SIG-M5 (cell line): ENCODE data around the gene RACK1.

Experiments
- DNase-seq: peaks from one replicate; lab custom pipeline; 2025; lab: John Stamatoyannopoulos, UW

RACK1 gene

DNA sequence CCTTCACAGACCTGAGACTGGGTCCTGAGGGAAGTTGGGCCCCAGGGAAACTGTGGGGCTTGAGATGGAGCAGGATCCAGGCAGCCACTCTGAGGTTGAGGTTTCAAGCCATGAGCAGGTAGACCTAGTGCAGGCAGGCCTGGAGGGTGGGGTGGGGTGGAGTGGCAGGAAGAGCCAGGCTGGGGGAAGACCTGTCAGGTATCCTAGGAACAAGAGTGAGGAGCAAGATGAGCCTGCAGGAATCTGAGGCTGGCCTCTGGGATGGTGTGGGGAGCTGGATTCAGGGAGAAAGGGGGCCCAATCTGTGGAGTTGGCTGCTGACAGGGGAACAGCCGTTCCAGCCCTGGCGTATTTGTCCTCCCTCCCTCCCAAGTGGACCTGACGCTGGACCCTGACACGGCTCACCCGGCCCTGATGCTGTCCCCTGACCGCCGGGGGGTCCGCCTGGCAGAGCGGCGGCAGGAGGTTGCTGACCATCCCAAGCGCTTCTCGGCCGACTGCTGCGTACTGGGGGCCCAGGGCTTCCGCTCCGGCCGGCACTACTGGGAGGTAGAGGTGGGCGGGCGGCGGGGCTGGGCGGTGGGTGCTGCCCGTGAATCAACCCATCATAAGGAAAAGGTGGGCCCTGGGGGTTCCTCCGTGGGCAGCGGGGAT is 9.8 kb downstream of the RACK1 start:
- DNase-seq, result no peak

DNA sequence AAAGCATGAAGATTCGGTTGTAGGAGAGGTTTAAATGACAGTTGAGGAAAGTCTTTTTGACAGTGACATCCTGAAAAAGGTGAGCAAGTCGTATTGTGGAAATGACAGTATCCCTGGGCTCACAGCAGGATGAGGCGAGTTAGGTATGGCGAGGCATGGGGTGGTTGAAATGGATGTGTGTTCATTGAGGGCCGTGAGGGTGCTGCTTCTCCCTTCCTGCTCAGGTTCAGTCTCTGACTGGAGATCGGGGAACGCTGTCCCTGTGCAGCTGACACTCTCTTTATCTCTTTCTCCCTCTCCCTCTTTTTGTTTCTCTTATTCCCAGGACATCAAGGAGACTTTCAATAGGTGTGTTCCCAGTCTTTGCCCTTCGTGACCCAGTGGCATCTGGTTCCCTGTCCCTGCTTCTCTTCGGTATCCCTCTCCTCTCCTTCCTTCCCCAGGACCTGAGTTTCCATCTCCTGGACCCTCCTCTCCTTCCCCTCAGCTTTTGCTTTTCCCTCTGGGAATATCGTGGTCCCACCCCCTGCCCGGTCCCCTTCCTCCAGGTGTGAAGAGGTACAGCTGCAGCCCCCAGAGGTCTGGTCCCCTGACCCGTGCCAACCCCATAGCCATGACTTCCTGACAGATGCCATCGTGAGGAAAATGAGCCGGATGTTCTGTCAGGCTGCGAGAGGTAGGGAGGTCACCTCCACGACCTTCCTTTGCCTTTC is 10.5 kb downstream of the RACK1 start:
- DNase-seq, result no peak

DNA sequence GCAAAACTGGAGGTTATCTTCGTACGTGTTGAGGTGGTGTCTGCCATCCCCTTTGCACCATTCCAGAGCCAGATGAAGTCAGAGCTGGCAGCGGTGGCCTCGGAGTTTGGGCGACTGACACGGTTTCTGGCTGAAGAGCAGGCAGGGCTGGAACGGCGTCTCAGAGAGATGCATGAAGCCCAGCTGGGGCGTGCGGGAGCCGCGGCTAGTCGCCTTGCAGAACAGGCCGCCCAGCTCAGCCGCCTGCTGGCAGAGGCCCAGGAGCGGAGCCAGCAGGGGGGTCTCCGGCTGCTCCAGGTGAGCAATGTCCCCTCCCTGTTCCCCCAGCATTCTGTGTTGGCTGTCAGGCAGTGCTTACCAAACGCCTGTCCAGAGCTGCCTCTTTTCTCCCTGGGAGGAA is 11.1 kb downstream of the RACK1 start:
- DNase-seq, result no peak

DNA sequence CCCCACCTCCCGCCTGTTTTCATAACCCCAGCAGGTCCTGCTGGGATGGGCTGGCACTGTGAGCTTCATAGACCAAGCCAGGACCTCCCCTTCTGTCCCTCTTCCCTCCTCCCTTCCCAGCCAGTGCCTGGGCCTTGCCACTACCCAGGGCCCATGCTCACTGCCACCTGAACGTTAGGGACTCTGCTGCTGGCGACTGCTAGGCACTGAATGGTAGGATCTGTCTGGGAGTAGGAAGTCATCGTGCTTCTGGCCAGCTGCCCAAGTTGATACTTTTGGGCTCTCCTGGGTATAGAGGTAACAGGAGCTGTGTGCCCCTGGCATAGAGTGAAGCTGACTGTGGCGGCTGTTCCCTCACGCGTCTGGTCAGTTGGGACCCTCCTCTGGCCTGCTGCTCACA is 12.3 kb downstream of the RACK1 start:
- no peak for DNase-seq

DNA sequence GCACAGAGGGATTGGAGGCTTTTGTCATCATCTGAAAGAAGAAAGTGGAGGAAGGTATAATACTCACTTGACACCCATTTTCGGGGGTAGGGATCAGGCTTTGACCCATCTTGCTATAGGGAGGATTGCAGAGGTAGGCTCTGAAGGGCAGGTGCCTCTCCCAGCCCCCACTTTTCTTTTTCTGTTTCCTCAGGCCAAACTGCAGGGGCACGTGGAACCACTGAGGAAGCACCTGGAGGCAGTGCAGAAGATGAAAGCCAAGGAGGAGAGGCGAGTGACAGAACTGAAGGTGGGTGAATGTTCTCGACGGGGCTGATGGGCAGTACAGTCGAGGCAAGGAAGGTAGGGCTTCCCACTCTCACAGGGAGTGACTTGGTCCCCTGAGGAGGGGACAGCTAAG is 13.2 kb downstream of the RACK1 start:
- no peak for DNase-seq

DNA sequence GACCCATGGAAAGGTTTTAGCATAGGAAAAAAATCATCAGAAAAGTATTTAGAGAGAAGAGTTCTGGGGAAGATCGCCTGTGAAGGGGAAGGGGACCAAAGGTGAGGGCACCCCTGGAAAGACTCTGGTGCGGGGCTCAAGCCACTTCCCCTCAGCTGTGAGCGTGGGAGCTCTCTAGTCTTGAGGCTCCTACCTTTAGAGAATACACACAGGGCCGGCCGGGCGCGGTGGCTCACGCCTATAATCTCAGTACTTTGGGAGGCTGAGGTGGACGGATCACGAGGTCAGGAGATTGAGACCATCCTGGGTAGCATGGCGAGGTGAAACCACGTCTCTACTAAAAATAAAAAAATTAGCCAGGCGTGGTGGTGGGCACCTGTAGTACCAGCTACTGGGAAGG is 13.7 kb downstream of the RACK1 start:
- DNase-seq, result no peak

DNA sequence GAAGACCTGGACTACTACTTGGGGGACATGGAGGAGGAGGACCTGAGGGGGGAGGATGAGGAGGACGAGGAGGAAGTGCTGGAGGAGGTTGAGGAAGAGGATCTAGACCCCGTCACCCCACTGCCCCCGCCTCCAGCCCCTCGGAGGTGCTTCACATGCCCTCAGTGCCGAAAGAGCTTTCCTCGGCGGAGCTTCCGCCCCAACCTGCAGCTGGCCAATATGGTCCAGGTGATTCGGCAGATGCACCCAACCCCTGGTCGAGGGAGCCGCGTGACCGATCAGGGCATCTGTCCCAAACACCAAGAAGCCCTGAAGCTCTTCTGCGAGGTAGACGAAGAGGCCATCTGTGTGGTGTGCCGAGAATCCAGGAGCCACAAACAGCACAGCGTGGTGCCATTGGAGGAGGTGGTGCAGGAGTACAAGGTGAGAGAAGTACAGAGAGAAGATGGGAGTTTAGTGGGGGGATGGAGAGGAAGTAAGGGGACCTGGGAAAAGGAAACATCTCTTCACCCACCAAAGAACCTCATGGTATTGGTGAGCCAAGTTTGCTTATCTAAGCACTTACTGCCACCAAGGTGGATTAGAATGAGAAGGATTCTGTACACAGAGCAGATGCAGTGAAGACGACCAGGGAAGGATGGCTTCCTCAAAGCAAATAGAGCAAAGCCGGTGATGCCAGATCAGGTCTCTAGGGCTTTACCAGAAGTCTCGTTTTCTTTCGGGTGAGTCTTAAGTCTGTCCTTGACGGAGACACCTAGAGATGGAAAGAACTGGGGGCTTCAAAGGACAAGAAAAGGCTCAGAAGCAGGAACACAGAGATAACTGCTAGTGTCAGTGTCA is 19.1 kb downstream of the RACK1 start:
- DNase-seq, result no peak

DNA sequence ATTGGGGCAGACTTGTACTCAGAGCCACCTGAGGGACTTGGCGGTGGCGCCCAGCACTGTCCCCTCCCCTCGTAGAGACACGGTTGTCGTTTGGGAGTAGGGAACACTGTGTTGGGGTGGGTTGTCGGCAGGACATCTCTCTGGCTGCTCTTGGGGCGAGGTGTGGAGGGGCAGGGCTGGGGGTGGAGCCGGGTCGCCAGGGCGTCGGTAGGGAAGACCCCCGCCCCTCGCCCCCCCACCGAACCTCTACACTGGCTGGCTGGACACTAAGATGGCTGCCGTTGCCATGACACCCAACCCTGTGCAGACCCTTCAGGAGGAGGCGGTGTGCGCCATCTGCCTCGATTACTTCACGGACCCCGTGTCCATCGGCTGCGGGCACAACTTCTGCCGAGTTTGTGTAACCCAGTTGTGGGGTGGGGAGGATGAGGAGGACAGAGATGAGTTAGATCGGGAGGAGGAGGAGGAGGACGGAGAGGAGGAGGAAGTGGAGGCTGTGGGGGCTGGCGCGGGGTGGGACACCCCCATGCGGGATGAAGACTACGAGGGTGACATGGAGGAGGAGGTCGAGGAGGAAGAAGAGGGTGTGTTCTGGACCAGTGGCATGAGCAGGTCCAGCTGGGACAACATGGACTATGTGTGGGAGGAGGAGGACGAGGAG is 19.8 kb downstream of the RACK1 start:
- no peak for DNase-seq

DNA sequence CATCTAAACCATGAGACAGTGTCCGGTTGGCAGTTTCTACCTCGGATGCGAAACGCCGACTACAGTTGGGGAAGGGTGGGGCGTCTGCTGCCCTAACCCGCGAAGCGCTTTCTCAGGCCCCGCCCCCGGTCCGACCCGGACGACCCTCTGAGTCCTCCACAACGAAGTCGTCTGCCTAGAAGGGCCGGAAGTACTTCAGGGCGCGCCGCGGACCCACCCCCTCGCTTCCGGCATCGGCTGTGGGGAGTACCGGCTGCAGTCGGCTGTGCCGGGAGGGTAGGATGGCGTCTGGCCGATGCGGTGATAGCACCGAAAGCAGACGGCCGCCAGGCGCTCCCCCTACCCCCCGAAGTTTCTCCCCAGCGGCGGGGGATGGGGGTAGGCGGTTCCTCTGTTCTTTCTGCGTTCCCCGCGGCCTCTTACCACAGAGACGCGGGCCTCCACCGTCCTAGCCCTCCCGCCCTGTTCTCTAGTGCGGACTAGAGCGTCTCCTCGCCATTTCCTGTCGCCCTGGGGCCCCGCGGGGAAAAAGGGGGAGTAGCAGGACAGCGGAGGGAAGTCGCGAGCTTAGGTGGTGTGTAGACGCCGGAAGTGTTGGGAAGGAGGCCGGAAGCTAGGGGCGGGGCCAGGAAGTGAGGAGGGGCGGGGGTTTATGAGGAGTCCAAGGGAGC is 20.5 kb downstream of the RACK1 start, which contains the start of gene TRIM41:
TRIM41 (plus strand) TSS at position 224 of the 671 bp plus-strand sequence. CDS start 719 bp downstream, outside the sequence.
- DNase-seq, result no peak

DNA sequence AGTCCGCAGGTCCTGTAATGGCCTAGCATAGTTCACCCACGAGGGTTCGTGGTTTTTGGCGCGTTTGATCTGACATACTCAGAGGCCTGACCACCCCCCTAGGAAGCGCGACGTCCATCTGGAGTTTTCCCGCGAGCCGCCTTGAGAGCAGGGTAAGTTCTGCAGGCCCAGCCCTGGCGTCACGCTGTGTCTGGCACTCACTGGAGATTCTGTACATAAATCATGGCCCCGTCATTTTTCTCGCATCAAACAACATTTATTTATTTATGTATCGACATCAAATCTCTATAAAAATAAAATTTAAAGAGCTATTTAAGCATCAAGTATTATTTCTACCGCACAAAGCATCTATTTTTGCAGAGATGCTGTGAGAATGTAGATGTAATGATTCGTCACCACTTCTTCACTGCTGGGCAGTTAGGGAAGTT is 21.1 kb downstream of the RACK1 start:
- no peak for DNase-seq

DNA sequence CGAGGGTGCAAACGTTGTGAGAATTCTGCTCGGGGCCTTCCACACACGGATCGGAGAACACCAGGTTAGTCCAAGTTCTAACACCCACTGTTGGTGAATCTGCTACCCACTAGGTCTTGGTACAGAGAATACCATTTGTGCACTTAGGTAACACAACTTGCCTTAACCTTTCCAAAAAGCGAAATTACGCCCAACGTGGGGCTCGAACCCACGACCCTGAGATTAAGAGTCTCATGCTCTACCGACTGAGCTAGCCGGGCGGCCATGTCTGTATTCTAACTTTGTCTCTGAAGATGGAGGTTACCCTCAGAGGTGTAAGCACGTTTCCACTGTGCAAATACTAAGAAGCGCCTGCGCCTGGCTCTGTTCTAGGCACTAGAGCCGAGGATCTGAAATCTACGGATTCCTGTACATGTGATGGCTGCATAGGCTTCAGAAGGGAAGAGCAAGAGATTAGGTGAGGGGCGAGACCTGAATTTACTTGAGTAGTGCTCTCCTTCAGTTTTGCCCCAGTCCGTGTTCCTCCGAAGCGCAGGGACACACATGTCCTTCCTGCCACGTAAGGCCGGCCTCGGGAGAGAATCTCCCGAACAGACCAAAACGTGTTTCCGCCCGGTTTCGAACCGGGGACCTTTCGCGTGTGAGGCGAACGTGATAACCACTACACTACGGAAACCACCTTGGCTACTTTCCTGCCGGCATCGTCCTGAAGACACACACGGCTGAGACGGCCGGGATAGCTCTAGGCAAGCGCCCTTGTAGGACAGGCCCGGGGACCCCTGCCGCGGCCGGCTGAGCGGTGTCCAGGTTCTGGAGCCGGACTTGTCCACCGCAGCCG is 21.7 kb downstream of the RACK1 start:
- DNase-seq, result no peak

DNA sequence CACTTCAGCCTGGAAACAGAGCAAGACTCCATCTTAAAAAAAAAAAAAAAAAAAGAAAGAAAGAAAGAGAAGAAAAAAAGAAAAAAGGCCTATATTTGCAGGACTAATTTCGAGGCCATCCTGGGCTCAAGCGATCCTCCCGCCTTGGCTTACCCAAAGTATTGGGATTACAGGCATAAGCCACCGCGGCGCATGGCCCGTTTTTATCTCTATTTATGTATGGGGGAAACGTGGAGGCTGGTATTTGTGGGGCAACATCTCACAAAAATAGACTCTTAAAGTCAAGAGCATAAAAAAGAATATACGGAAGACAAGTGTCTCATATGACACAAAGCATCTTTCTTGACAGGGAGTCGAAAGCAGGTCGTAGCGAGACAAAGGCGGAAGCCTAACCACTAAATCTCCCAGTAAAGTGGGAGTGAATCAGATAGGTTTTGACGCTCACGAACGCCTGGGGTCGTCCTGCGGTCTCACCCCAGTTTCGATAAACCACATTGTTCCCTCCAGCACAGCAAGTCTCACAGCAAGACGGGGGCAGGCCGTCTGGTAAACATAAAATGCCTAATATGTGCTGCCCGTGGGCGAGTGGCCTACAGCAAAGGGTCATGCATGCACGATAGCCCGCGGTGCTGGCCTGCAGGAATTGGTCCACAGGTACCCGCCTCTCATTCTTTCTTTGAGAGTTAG is 22.5 kb downstream of the RACK1 start:
- DNase-seq, result no peak

DNA sequence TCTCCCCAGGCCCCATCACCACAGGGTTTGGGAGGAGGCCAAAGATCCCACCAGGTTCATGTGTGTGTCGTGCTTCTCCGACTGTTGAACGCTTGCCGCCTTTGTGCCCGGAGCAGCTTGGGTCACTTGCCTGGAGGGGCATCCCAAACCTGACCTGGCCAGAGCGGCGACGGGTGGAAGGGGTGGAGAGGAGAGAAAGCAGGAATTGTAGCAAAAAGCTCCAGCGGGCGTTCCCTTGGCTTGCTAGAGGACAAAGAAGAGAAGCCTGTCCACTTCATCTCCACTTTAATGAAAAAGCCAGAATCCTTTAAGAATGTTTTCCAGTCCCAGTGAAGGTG is 23.6 kb downstream of the RACK1 start:
- DNase-seq, result no peak

DNA sequence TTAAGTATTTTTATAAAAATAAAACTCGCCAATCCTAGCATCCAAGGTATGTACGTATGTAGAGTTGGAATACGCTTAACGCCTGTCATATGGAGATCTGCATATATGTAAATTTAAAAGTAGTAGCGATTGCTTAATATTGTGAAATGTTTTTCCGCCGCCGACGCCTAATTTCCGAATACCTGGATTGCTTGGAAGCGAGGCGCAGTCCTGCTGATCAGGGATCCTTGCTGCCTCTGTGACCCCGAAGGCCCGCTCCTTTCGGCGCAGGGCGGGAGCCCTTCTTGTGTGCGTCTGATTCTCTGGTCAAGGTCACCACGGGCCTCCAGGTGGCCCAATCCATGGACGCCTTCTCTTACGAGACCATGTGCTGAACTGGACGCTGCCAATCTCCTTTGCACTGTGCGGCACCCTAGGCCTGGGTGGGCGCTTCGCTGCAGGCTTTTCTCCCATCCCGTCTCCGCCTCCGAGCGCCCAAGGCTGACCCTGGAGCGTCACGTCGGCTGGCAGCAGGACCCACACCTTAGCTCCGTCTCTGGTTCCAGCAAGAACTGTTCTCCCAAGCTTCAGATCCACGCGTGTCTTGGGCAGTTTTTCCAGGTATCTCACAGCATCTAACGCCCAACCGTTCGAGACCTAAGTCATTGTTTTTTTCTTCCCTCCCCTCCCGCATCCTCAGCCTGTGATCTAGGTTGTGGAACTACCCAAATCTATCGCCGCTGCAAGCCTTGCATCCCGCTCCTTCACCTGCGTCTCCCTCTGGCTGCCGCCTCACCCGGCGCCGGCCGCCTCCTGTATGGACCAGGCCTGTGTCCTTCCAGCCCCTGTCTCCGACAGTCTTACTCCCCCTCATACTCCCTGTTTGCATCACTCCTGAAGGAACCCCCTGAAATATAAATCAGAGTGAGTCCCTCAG is 24.2 kb downstream of the RACK1 start:
- no peak for DNase-seq

DNA sequence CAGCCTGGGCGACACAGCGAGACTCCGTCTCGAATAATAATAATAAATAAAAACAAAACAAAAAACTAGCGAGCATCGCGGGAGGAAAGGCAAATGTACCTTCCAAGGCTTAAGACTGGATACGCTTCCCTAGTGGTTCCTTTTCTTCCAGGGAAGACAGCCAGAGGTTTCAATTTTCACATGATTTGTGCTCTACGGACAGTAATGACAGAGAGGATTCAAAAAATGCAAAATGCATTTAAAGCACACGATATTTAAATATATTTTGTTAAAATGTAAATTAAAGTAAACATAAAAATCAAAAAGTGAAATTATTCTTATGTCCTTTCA is 24.9 kb downstream of the RACK1 start:
- no peak for DNase-seq

DNA sequence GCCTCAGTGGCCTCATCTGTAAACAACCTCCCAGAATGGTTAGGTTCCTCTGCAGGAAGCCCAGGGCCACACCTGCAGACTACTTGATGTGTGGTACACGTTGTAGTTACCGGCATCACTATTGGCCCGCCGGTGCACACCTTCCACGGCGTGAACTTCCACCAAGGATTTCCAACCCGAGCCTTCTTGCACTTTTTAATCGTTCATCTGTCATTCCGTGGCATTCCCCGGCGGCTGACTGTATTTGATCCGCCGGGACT is 26.0 kb downstream of the RACK1 start:
- DNase-seq, result no peak

DNA sequence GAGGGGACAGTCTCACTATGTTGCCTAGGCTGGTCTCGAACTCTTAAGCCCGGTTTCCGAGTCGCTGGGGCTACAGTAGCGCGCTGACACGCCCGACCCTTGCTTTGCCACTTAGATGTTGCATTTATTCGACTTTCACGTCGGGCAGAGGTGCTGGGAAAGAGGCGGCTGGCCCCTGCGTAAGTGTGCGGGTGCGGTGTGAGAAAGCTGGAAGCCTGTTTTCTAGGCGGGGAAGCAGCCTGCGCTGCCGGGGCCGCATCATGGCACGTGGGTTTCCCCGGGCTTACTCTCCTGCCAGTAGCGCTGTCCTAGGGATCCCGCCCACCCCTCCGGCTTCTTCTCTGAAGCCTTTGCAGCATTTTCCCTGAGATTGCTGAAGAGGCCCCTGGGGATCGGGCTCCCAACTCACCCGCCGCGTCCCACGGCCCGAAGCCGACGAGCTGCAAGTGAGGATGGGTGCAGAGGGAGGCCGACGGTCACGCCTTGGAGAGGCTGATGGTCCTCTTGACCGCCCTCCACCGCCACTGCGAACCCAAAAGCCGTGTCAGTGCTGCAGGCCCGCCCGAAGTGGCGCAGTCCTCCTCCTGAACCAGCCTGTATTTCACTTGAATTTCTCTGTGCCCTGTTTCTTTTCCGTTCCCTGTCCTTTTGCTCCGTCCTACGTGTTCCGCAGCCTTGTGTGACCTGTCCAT is 26.4 kb downstream of the RACK1 start:
- DNase-seq, result no peak

DNA sequence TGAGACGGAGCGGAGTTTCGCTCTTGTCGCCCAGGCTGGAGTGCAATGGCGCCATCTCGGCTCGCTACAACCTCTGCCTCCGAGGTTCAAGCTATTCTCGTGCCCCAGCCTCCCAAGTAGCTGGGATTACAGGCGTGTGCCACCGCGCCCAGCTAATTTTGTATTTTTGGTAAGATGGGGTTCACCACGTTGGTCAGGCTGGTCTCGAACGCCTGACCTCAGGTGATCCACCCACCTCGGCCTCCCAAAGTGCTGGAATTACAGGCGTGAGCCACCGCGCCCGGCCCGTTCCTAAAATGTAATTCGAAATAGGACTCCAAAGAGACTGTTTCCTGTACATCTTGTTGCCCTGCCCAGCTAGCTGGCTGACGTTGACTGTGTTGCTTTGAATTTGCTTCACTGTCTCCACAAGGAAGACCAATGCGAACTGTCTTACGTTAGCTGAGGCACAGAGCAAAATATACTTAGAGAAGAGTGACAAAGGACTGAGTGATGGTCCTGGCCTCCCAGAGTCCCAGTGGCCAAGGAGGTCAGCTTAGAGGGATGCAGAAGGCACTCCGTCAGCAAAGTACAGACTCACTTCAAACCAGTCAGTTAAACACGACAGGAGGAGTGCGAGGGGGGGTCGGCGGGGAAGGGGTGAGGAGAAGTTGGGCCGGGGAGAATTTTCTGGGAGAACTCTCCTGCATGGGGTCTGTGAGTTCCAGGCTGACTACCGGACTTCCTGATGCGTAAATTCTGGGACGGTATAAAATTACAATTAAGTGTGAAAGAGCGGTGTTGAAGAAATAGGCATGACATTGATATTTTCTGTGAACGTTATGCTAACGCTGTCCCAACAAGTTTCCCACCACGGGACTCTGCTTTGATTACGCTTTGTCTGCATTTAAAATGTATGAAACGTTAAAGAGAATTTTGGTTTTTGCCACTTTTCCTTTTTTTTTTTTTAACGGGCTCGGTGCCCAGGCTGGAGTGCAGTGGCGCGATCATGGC is 27.4 kb downstream of the RACK1 start:
- no peak for DNase-seq
